SK-N-MC (cell line): ENCODE data around the gene KDM6B.
A peak's percentile ranks its signal among the peaks of the same experiment; 100 is the strongest.
"Not testable (repeated sequence)": the region's sequence is repeated elsewhere in the genome, so short reads cannot be mapped to it uniquely, and the experiment has no call there.

ENCODE experiments used
- DNase-seq: peaks from one replicate; pipeline ENCODE4 v3.0.0-alpha.2; 2011; ENCODE audit warnings: low read depth, low spot score
- H3K27ac ChIP-seq: fragments of 200-600 bp; sonication (generic); 2 replicates; pipeline ENCODE4 v1.5.1; 2016; ENCODE audit warnings: mixed run types
- H3K36me3 ChIP-seq: fragments of 200-600 bp; sonication (generic); 2 replicates; pipeline ENCODE4 v1.6.1; 2017; ENCODE audit warnings: antibody characterized with exemption, low read length, mixed read lengths; ENCODE audit not compliant: insufficient read depth
- H3K4me3 ChIP-seq: fragments of 200-600 bp; sonication (generic); 2 replicates; pipeline ENCODE4 v1.5.1; 2016
- H3K9ac ChIP-seq: fragments of 200-600 bp; sonication (generic); 2 replicates; pipeline ENCODE4 v1.8.0; 2017; ENCODE audit warnings: mixed run types, mixed read lengths; ENCODE audit not compliant: insufficient read length
- H3K9me3 ChIP-seq: fragments of 200-600 bp; sonication (generic); 2 replicates; pipeline ENCODE4 v1.6.1; 2017; ENCODE audit warnings: low read depth, mild to moderate bottlenecking, antibody characterized with exemption, low read length, moderate library complexity, mixed read lengths
- EZH2 ChIP-seq: fragments of 200-600 bp; sonication (generic); IDR thresholded peaks from one replicate; pipeline ENCODE4 v1.6.1; 2017; ENCODE audit warnings: antibody characterized with exemption
- FOXP2 ChIP-seq: optimal IDR thresholded peaks from 2 replicates; pipeline ENCODE3; 2011; ENCODE audit warnings: mild to moderate bottlenecking, moderate library complexity; ENCODE audit not compliant: insufficient read depth; ENCODE audit errors: extremely low read length, control extremely low read depth
- POLR2AphosphoS5 ChIP-seq: IDR thresholded peaks from 2 replicates; pipeline ENCODE4 v1.6.1; 2012; ENCODE audit warnings: mild to moderate bottlenecking, low read depth, low read length, borderline replicate concordance

The KDM6B gene

DNA sequence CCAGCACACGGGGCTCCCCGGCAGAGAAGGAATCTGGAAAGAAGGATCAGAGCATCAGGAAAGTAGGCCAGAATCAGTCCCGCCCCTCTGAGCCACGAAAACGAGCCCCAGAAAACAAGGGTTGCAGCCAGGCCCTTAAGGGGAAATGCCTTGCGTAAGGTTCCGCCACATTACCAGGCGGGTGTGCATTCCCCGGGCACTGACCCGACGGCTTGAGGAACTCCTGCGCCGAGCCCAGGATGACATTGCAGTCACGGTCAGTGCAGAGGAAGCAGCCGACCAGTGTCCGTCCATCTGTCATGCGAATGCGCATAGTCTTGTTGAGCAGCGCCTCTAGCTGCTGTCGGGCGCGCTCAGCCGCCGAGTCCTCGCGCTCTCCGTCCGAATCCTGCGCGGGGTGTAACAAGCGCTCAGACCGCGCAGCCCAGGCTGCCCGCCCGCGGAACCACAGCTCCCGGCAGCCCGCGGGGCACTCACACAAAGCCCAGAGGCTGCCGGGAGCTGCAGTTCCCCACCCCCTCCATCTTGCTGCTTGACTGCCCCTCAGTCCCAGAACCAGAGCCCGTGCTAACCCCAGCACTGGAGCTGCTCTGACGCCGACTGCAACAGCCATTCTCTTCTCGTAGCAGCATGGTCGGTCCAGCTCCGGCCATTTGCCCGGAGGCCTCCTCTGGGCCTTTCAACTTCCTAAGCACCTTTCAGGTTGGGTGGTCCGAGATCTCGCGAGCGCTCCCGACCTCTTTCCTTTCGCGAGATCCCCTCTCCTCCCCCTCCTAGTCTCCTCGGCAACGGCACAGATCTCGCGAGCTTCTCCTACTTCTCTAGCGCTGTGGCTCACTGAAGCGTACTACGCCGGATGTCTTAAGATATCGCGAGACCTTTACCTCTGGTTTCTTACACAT is 23.0 kb downstream of the KDM6B start, which contains the start of gene NAA38:
Gene NAA38 (minus strand): TSS at position 749 of the 902 bp plus-strand sequence. CDS start 96 bp downstream, at position 653.
- Histone ChIP-seq H3K9ac (peak within 1 kb of the TSS; percentile 86), H3K4me3 (peak within 1 kb of the TSS; percentile 81), H3K36me3 (peaks cover 35% of the 10 kb centered on the region), H3K27ac (peak within 1 kb of the TSS; percentile 92), H3K9me3 (no peaks in the 10 kb centered on the region)
- TF ChIP-seq EZH2 (no peak), POLR2AphosphoS5 (peak; percentile 61)
- DNase-seq = peak; percentile 97

DNA sequence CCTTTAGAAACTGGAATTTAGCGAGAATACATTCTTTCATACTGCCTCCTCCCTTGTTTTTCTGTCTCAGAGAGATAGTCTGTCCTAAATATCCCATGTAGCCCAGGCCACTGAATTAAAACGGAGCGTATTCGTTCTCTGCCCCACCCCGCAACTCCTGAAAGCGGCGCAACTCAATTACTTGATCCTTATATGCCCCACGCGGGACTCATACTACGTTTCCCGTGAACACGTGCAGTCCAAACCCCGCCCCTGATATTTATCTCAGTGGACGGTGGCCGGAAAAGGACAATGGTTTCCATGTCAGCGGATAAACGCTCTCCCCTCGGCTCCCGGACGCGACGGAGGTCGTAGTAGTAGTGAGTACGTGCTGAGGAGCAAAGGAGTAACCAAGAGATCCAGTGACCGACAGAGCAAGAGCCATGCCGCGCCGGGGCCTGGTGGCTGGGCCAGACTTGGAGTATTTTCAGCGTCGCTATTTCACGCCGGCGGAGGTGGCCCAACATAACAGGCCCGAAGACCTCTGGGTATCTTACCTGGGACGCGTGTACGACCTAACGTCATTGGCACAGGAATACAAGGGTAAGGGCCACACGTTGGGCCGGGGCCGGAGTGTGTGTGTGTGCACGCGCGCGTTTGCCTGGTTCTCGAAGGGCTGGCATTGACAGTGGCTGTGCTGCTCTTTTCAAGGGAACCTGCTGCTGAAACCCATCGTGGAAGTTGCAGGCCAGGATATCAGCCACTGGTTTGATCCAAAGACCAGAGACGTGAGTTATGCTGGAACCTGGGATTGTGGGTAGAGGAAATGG is 23.9 kb downstream of the KDM6B start, which contains the start of gene CYB5D1:
Gene CYB5D1 (plus strand): TSS at position 291 of the 809 bp plus-strand sequence. CDS start 132 bp downstream, at position 423.
- H3K9ac ChIP-seq = peak within 1 kb of the TSS; percentile 86
- peak within 1 kb of the TSS; percentile 92 for H3K27ac ChIP-seq
- H3K36me3 ChIP-seq = peaks cover 27% of the 10 kb centered on the region
- H3K4me3 ChIP-seq = peak within 1 kb of the TSS; percentile 81
- TF ChIP-seq FOXP2 (no peak), POLR2AphosphoS5 (no peak; the same call in 1 of the 2 replicates)
- no peak for DNase-seq
- no peaks in the 10 kb centered on the region for H3K9me3 ChIP-seq

DNA sequence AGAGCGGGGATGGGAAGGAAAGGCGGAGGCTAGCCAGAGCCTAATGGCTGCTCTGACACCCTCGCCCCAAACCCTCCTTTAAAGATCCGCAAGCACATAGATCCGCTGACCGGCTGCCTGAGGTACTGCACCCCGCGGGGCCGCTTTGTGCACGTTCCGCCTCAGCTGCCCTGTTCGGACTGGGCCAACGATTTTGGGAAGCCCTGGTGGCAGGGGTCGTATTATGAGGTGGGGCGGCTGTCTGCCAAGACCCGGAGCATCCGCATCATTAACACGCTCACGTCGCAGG is 24.4 kb downstream of the KDM6B start:
- Histone ChIP-seq H3K9ac (peak overlapping the region; percentile 86), H3K36me3 (peaks cover 24% of the 10 kb centered on the region), H3K9me3 (no peaks in the 10 kb centered on the region), H3K27ac (no peak overlapping the region; the same call in 1 of the 2 replicates), H3K4me3 (peak overlapping the region; percentile 81)
- TF ChIP-seq POLR2AphosphoS5 = no peak
- no peak for TF ChIP-seq EZH2
- TF ChIP-seq FOXP2 = no peak
- DNase-seq = no peak

DNA sequence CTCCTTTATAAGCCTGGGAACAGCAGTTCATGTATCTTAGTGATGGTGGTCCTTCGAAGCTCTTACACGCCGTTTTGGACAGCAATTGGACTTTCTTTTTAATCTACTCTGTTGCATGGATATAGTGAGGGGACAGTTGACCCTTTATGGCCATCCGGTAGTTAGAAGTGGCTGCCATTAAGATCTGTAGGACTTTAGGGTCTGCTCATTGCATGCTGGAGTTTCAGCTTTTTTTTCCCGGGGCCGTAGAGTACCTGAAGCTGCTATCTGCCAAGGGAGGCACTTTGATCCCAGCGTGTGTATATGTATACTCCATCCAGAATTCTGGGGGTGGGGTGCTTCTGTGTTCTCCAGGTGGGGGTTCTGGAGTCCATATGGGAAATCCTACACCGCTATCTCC is 25.0 kb downstream of the KDM6B start:
- H3K36me3 ChIP-seq = peaks cover 18% of the 10 kb centered on the region
- DNase-seq = no peak
- H3K9ac ChIP-seq = peak overlapping the region; percentile 86
- H3K9me3 ChIP-seq = no peaks in the 10 kb centered on the region
- H3K4me3 ChIP-seq = peak overlapping the region; percentile 81
- no peak for TF ChIP-seq POLR2AphosphoS5
- no peak for TF ChIP-seq FOXP2
- TF ChIP-seq EZH2 = no peak
- no peak overlapping the region for H3K27ac ChIP-seq

DNA sequence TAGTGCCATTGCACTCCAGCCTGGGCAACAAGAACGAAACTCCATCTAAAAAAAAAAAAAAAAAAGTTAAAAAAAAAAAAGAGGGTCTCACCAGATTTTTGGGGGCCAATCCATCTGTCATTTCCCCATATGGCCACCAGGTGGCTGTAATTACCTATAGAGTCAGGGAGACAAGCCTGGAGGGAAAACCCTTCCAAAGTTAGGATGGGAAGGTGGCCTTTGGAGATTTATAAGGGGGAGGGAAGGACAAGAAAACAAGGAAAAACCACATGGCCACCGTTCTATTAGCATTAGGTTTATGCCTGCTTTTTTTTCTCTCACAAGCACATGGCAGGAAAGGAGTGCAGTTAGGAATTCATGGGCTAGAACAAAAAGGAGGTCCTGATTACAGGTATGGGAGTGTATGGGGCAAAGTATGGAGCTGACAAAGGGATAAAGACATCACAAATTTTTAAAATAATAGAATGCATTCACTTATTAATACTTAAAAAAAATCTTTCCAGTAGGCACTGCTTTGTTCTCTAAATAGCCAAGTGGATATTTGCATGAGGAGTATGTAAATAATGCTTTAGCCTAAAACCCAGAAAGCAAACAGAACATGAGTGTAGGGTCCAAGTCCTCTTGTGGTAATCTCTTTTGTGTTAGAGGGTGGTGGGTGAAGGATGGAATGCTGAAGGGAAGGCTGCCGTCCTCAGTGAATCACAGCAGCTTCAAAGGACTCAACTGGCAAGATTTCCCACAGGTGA is 28.8 kb downstream of the KDM6B start:
- no peak overlapping the region for H3K9ac ChIP-seq
- TF ChIP-seq EZH2 (no peak), FOXP2 (no peak), POLR2AphosphoS5 (no peak)
- peaks cover 13% of the 10 kb centered on the region for H3K36me3 ChIP-seq
- H3K9me3 ChIP-seq = no peaks in the 10 kb centered on the region
- no peak overlapping the region for H3K27ac ChIP-seq
- no peak overlapping the region for H3K4me3 ChIP-seq
- no peak for DNase-seq

DNA sequence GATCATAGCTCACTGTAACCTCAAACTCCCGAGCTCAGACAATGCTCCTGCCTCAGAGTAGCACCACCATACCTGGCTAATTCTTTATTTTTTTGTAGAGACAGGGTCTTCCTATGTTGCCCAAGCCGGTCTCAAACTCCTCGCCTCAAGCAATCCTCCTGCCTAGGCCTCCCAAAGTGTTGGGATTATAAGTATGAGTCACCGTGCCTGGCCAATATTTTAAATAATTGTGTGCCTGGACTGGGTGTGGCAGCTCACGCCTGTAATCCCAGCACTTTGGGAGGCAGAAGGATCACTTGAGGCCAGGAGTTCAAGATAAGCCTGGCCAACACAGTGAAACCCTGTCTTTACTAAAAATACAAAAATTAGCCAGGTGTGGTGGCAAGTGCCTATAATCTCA is 30.4 kb downstream of the KDM6B start:
- not testable (repeated sequence) for DNase-seq, H3K36me3 ChIP-seq, H3K9ac ChIP-seq, H3K9me3 ChIP-seq, H3K4me3 ChIP-seq, H3K27ac ChIP-seq

DNA sequence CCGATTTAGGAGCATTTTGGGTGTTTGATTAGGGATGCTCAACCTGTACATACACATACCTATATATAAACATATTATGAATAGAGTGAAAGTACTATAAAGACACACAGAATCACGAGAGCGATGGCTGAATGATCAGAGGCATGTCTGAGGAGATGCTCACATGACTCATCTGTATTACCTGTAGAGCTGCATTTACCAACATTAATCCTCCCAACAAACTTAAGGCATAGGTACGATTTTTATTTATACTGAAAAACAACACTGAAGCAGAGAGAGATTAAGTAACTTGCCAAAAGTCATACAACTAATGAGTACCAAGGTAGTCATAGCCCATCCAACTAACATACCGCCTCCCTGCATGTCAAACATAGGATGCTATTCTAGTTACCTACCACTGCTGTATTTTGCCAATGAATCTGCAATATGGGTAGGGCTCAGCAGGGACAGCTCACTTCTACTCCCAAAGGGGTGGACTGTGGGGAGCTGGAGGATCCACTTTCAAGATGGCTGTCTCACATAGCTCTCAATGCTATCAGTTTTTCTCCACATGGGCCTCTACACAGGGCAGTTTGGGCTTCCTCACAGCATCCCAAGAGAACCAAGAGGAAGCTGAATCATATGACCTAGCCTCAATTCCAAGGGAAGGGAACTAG is 31.1 kb downstream of the KDM6B start:
- H3K9ac ChIP-seq = no peak overlapping the region
- H3K9me3 ChIP-seq = no peaks in the 10 kb centered on the region
- H3K36me3 ChIP-seq = peaks cover 10% of the 10 kb centered on the region; the same call in 1 of the 2 replicates
- TF ChIP-seq FOXP2 (no peak), POLR2AphosphoS5 (no peak), EZH2 (no peak)
- no peak overlapping the region for H3K27ac ChIP-seq
- no peak for DNase-seq
- H3K4me3 ChIP-seq = no peak overlapping the region
